CD4-positive, alpha-beta T cell treated with Interleukin-10 for 1 hour (primary cell): Measurements from ENCODE around the gene POLE2.
"Not testable (repeated sequence)": the region's sequence is repeated elsewhere in the genome, so short reads cannot be mapped to it uniquely, and the experiment has no call there.

Experiments
- DNase-seq: peaks from one replicate; pipeline ENCODE4 v3.0.0-alpha.2; 2020

POLE2 gene

GRCh38 chr14:49657500-49657899 lies 30.5 kb downstream of the POLE2 start:
- not testable (repeated sequence) for DNase-seq

GRCh38 chr14:49654511-49654910 lies 33.5 kb downstream of the POLE2 start:
- DNase-seq, result no peak

GRCh38 chr14:49653508-49653907 lies 34.5 kb downstream of the POLE2 start:
- DNase-seq, result no peak

GRCh38 chr14:49642163-49642562 lies 45.9 kb downstream of the POLE2 start:
- no peak for DNase-seq

GRCh38 chr14:49641697-49642129 lies 46.3 kb downstream of the POLE2 start:
- no peak for DNase-seq

GRCh38 chr14:49640540-49641417 lies 47.2 kb downstream of the POLE2 start:
- no peak for DNase-seq

- no peak for DNase-seq
Measured at GRCh38 chr14:49637534-49638078, 50.4 kb downstream of the POLE2 start.

- no peak for DNase-seq
Measured at GRCh38 chr14:49636866-49637265, 51.1 kb downstream of the POLE2 start.

GRCh38 chr14:49634547-49635334 lies 53.3 kb downstream of the POLE2 start, which contains the start of gene DNAAF2:
Gene DNAAF2, minus strand, starts transcription at chr14:49635244. Its CDS starts 95 bp downstream, at chr14:49635149.
- DNase-seq, result peak; percentile 81

- peak; percentile 95 for DNase-seq
Measured at GRCh38 chr14:49633640-49634546, 54.1 kb downstream of the POLE2 start.

- DNase-seq, result peak; percentile 69
Measured at GRCh38 chr14:49623941-49624839, 63.8 kb downstream of the POLE2 start.

GRCh38 chr14:49623387-49623786 lies 64.6 kb downstream of the POLE2 start:
- no peak for DNase-seq

- DNase-seq, result no peak
Measured at GRCh38 chr14:49622022-49622607, 65.9 kb downstream of the POLE2 start.

- peak; percentile 13 for DNase-seq
Measured at GRCh38 chr14:49621114-49621881, 66.7 kb downstream of the POLE2 start.

- DNase-seq, result peak; percentile 95
Measured at GRCh38 chr14:49620182-49621113, 67.6 kb downstream of the POLE2 start, which contains the start of the genes MGAT2 and RPL36AL. Gene MGAT2, plus strand, starts transcription at chr14:49620799. Its CDS starts 470 bp downstream, at chr14:49621269. Gene RPL36AL, minus strand, starts transcription at chr14:49620626. Its CDS starts 1,522 bp downstream, at chr14:49619104.

- DNase-seq, result no peak
Measured at GRCh38 chr14:49619730-49620129, 68.3 kb downstream of the POLE2 start.

- DNase-seq, result peak; percentile 13
Measured at GRCh38 chr14:49619273-49619672, 68.7 kb downstream of the POLE2 start.

- DNase-seq, result no peak
Measured at GRCh38 chr14:49617852-49618519, 70.0 kb downstream of the POLE2 start.
